Breast epithelium (tissue), 3 donors: ENCODE results near the gene ISCU.

Experiments
- CTCF ChIP-seq, 3 donors: fragments of 450-650 bp; IDR thresholded peaks; one replicate each; pipeline ENCODE4 v1.5.1; 2016 to 2017; ENCODE audit warnings: antibody characterized with exemption in 3 of 3, mild to moderate bottlenecking in 3 of 3, moderate library complexity in 3 of 3
- POLR2A ChIP-seq: fragments of 450-650 bp; IDR thresholded peaks from one replicate; pipeline ENCODE4 v1.6.1; 2016; ENCODE audit warnings: antibody characterized with exemption, mild to moderate bottlenecking, moderate library complexity
- POLR2AphosphoS5 ChIP-seq, 3 donors: sonication (generic); formaldehyde crosslinking; IDR thresholded peaks; one replicate each; pipeline ENCODE4 v1.6.1; 2017; ENCODE audit warnings: antibody characterized with exemption in 3 of 3

GRCh38 chr12:108570743-108571608 lies 8.6 kb downstream of the ISCU start:
- no peak for TF ChIP-seq POLR2A
- peak in 1 of 3 donors; percentile 49 for TF ChIP-seq CTCF (IDR thresholded peaks at IDR 0.05)
- TF ChIP-seq POLR2AphosphoS5 (IDR thresholded peaks at IDR 0.05) = no peak
